NOMO-1 treated with DMSO at 0.1 percent for 48 hours (cell line): ENCODE data around the gene TMEM156.
"Not testable (repeated sequence)": the region's sequence is repeated elsewhere in the genome, so short reads cannot be mapped to it uniquely, and the experiment has no call there.

Experiments
- DNase-seq: peaks from one replicate; lab custom pipeline; 2025; ENCODE audit not compliant: unreplicated experiment; lab: John Stamatoyannopoulos, UW

Gene TMEM156

DNA sequence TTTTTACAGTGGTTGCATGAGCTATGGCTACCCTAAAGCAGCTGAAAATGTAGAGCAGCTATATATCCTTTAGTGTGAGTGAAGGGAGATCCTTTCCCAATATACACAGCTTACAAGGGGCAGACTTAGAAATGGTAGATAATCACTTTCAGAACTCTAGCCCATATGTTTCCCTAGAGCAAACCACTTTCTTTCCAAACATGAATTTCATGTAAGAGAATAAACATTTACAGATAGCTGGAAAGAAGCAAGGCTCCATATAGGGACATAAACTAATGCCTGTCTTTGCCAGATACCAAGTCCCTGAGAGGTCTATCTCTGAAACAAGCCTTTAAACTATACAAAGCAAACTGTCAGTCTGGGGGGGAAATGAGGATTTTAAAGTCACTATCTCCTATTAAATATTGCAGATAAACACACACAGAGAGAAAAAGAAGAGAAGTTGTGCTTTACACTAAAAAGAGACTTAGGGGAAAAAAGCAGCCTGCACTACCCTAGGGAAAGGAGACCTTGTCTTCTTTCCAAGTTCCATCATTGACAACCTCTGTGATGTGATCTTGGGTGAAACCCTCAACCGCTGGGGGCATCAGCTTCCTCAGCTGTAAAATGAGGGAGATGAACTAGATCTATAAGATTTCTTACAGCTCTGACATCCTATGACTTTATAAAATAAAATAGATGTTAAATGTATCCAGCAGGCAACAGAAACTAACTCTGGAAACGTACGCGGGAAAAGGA, 73.6 kb downstream of the TMEM156 start:
- DNase-seq = no peak

GRCh38 chr4:38957893-38958292, 74.3 kb downstream of the TMEM156 start:
- no peak for DNase-seq

DNA sequence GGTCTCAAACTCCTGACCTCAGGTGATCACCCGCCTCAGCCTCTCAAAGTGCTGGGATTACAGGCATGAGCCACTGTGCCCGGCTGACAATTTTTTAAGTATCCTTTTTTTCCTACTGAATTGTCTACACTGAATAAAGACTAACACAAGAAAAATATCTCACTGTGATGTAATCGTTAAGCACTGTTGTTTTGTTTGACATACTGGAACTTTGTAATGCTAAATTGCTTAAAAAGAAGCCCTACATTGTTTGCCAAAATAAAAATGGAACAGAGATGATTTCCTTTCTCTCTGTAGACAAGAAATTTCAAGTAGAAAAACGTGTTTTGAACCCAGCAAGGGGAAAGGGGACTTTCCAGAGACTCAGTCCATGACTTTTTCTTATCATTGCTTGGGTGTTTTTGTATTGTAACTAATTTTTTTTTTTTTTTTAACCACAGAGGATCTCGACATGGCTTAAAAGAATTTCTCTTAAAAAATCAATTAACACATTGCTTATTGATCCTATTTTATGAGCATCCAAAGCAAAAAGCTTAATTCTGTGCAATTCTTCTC, 74.9 kb downstream of the TMEM156 start:
- no peak for DNase-seq

DNA sequence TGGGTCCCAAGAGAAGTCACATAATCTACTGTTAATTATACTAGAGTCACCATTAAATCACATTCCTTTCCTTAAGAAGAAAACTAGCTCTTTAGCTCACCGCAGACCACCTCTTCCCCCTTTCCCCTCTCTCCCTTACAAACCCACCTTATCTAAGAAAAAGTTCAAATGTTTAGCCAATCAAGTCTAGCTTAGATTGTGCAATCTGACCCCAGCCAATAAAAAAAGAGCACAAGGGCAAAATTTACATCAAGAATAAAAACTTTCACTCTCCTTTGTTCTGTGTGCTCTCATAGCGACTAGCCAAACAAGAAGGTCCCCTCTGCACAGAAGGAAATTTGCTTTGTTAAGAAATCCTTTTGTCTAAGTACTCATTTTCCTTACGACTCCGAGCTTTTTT, 76.3 kb downstream of the TMEM156 start:
- DNase-seq = no peak

DNA sequence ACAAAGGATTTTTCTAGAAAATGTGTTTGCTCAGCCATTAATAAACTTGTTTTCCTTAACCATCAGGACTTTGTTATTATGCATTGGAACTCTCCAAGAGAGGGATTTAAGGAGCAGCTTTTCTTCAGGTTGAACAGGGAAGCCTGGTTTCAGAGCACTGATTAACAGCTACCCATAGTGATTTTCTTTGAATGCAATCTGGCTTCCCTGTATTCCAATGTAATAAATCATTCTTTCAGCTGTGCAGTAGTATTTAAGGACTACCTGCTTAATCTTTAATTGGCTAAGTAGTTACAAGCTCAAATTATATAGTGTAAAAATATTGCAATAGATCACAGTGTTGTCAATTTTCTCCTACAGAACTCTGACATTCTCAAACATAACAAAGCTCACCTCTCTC, 77.5 kb downstream of the TMEM156 start:
- no peak for DNase-seq

DNA sequence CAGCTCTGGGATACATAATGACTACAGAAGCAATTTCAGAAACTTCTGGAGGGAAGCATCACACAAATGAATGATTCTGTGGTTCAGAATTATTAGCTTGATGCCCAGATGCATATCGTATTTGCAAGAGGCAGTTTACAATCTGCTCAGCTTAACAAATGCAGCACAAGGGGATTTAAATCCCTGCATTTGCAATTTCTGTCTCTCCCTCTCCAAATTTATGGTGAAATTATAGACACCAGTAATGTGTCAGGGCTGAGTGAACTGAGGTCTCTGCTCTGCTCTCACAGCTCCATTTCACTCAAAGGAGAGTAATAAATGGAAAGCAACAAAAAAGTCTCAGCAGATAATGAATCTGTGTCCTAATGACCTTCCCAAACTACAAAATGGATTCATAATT, 80.2 kb downstream of the TMEM156 start:
- no peak for DNase-seq

DNA sequence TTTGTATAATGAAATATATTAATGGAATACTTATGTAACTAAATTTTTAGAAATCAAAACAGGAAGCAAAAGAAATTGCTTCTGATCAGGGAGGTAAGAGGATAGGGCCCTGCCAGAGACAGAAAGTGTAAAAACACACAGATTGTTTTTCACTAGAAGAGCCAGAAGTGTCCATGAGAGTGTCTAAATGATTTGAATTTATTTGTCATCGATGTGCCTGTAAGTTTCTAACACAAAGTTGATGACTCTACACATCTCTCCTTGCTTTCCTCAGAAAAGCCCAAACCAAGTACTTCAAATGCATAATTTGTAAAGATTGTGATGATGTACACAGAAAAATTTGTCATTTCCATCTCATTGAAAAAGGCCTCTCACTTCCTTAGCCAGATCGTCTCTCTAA, 80.6 kb downstream of the TMEM156 start:
- no peak for DNase-seq

- DNase-seq = no peak
Observed at GRCh38 chr4:38950734-38951133, 81.5 kb downstream of the TMEM156 start.

DNA sequence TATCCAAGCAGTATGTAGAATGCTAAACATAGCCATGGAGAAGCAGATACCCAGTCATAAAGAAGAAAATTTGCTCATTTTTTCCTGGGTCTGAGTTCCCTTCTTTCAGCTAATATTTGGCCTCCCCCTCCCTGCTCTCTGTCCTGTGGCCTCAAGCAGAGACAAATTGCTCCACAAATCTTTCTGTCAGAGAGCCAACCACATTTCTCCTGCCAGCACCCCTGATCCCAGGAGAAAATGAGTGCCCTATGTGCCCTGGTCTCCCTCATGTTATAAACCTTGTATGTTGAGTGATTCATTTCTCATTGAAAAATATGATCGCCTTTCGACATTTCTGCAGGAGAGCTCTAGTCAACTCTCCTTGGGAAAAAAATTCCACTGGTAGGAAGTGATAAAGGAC, 82.0 kb downstream of the TMEM156 start:
- DNase-seq = no peak

DNA sequence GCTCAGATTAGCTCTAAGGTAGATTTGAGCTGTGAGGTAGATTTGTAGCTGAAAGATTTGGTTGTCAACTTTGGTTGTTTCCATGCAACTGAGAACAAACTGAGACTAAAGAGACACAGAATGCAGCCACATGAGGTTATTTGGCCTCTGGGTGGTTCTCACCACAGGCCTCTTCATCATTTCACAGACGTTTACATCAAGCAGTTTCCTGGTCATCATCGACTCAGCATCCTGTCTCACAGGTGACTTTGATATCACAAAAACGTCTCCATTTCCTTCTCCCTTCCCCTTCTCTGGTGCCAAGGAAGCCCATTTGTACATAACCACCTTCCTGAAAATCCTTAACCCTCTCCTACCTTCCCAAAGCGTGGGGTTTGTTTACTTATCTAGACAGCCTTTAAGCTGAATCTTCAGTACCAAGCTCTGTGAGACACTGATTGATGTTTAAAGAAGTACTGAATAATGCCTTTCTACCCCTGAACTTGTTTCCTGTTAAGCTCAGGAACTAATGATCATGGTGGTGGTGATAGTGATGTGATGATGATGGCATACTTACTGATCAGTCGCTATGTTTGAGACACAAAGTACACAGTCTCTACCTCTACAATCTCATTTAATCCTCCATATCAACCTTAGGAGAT, 82.7 kb downstream of the TMEM156 start:
- DNase-seq = no peak

DNA sequence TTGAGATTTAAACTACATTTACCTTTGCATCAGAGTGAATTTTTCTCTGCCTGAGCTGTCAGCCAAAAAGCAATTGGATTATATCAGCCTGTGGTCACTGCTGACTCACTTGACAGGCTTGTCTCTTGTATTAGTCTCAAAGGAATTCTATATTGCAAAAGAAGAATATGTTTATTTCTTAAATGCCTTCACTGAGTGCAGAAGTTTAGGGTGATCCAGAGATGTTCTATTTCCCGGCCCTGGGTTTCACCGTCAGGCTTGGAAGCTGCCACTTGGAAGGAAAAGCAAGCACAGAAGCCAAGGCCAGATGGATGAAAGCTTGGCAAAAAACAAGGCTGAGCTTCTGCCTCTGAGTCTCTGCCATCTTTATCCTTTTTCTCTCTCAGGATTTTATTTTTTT, 83.7 kb downstream of the TMEM156 start:
- no peak for DNase-seq

DNA sequence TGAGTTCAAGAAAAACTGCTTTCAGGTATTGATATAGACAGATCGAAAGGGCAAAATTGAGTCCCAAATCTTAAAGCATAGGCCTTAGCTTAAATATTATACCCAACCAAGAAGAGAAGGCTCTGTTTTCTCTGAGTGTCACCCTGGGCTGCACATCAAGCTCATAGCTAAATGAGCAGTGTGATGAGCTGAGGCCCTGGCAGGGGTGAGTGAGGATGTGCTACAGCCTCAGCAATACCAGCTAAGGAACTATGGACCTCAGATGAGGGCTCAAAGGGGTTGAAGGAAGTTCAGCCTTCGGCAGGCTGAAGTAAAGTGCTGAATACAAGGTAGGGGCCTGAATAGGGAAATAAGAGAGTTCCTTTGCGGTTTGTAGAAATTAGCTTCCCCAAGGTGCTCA, 85.3 kb downstream of the TMEM156 start:
- no peak for DNase-seq

- DNase-seq = no peak
Observed at GRCh38 chr4:38944440-38944839, 87.8 kb downstream of the TMEM156 start.

- no peak for DNase-seq
Observed at GRCh38 chr4:38943343-38943742, 88.9 kb downstream of the TMEM156 start.

DNA sequence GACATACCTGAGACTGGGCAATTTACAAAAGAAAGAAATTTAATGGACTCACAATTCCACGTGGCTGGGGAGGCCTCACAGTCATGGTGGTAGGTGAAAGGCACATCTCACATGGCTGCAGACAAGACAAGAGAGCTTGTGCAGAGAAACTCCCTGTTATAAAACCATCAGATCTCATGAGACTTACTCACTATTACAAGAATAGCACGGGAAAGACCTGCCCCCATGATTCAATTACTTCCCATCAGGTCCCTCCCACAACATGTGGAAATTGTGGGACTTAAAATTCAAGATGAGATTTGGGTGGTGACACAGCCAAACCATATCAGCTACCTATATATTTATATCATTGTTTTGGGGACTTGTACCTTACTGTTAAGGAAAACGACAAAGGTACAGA, 90.3 kb downstream of the TMEM156 start:
- not testable (repeated sequence) for DNase-seq

GRCh38 chr4:38940476-38940875, 91.7 kb downstream of the TMEM156 start:
- DNase-seq = no peak

DNA sequence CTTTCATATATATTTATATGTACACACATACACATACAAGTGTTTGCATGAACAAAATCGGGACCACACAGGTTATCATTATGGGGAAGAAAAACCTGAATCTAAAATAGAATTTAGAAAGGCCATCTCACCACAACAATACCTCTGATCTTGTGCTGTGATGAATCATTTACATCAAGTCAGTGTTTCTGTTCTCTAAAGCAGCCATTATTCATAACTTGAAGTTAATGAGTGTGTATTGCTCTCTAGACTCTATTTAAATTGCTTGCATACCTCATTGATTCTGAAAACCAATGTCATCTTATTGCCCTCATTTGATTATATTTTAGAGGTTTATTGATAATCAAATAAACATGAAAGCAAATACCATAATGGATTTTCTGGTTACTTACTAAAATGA, 93.0 kb downstream of the TMEM156 start:
- DNase-seq = no peak

- DNase-seq = no peak
Observed at GRCh38 chr4:38935391-38936073, 96.7 kb downstream of the TMEM156 start.

DNA sequence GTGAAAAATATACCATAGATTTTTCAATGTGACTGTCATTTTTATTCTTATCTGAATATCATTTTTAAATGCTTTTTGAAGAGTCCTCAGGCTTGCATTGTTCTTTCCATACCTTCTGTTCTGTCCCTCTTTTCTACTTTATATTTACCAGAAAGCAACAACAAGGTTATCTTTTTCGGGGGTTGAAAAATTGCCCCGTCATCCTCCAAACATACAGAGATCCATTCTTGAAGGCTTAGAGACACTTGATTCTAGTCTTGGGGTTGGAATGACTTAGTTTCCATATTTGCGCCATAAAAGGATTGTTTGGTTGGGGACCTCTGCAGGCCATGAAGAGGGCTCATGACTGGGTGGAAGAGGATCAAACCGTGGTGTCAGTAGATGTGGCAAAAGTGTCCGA, 101.1 kb downstream of the TMEM156 start:
- DNase-seq = no peak

DNA sequence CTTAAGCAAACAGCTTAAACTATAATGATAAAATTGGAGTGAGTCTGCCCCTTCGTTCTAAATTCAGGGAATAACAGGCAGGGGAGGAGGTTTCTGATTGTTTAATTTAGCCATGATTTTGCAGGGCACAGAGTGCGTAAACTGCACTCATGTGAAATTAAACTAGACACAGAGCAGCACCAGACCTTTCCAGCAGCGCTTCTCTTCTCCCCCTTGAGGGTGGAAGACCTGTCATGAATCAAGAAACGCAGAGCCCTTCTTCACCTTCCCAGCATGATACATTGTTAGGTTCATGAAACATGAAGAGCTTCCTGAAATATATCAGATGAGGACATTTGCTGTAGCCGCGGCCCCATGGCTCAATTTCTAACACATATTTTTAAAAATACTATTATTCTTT, 101.5 kb downstream of the TMEM156 start:
- DNase-seq = no peak

- DNase-seq = no peak
Observed at GRCh38 chr4:38930204-38930603, 102.0 kb downstream of the TMEM156 start.

GRCh38 chr4:38928974-38929373, 103.2 kb downstream of the TMEM156 start:
- no peak for DNase-seq
